ENCODE results near the gene CERS6.

DNA sequence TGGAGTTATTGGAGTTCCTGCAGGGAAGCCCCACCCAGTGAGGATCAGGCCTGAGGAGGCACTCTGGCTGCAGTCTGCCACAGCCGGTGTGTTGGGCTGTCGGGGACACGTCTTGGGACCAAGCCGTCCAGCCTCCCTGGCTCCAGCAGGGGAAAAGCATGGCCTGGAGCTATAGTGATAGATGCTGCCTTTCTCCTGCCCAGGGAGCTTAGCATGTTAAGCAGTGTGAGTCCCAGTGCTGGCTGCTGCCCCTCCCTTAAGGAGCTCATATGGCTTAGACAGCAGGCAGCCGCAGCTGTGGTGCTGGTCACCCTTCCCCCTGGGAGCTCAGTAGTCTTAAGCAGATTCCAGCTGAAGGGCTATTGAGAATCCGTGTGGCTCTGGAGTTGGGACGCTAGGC, 78.9 kb downstream of the CERS6 start:
- TF ChIP-seq, protein P1, sequence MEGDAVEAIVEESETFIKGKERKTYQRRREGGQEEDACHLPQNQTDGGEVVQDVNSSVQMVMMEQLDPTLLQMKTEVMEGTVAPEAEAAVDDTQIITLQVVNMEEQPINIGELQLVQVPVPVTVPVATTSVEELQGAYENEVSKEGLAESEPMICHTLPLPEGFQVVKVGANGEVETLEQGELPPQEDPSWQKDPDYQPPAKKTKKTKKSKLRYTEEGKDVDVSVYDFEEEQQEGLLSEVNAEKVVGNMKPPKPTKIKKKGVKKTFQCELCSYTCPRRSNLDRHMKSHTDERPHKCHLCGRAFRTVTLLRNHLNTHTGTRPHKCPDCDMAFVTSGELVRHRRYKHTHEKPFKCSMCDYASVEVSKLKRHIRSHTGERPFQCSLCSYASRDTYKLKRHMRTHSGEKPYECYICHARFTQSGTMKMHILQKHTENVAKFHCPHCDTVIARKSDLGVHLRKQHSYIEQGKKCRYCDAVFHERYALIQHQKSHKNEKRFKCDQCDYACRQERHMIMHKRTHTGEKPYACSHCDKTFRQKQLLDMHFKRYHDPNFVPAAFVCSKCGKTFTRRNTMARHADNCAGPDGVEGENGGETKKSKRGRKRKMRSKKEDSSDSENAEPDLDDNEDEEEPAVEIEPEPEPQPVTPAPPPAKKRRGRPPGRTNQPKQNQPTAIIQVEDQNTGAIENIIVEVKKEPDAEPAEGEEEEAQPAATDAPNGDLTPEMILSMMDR (IDR thresholded peaks at IDR 0.05) = no peak
- no peak for TF ChIP-seq POLR2A (IDR thresholded peaks at IDR 0.05)
